ENCODE measurements around the gene SLC22A23. TPM values are rescaled to one million over a fixed set of nuclear protein-coding genes. Genes with fewer than 3 reads are reported as not detected.

SLC22A23 gene
- total RNA-seq, 1 donor from 2014 or later = 19.4 TPM

DNA sequence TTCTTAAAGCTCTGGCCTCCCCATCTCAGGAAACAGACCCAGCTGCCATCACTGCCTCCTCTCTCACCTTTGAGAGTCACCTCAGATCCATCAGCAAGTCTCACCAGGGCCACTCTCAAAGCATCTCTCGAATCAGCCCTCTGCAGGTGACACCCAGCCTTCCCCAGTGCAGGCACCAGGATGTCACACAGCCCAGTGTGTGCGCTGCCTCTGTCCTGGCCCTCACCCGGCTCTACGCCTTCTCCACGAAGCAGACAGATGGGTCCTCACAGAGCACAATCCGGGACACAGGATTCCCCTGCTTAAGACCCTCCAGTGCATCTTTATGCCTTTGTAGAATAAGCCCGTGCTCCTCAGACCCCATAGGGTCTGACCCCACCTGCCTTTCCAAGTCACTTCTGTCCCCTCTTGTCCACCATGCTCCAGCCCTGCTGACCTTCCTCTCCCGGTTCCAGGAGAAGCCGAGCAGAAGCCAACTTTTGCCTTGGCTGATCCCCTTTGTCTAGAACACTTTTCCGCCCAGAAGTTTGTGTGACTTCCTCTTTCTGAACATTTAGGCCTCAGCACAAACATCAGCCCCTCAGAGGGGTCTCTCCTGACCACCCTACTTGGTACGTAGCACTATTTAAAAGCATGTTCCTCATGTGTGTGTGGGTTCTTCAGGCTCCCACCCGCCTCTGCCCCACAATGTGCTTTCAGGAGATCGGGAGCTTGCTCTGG, 137.9 kb downstream of the SLC22A23 start:
- no peak for DNase-seq (ENCODE audit: low spot score, unreplicated experiment)
- Mint-ChIP-seq H3K27ac (no peak overlapping the region), H3K4me3 (ENCODE audit: low read depth) (no peak overlapping the region), H3K36me3 (ENCODE audit: insufficient read depth) (peaks cover 21% of the 10 kb centered on the region), H3K9me3 (ENCODE audit: low read depth) (no peaks in the 10 kb centered on the region), H3K27me3 (peaks cover 7% of the 10 kb centered on the region), H3K4me1 (ENCODE audit: low read depth) (no peaks in the 10 kb centered on the region)
- TF ChIP-seq CTCF (IDR thresholded peaks at IDR 0.05; ENCODE audit: unreplicated experiment) = no peak

GRCh38 chr6:3318226-3318625, 138.6 kb downstream of the SLC22A23 start:
- Mint-ChIP-seq H3K27ac (no peak overlapping the region), H3K36me3 (ENCODE audit: insufficient read depth) (peaks cover 19% of the 10 kb centered on the region)
- no peak for DNase-seq (ENCODE audit: low spot score, unreplicated experiment)

GRCh38 chr6:3317741-3318211, 139.1 kb downstream of the SLC22A23 start:
- H3K36me3 Mint-ChIP-seq (ENCODE audit: insufficient read depth) = peaks cover 17% of the 10 kb centered on the region
- DNase-seq (ENCODE audit: low spot score, unreplicated experiment) = no peak
- H3K27ac Mint-ChIP-seq = no peak overlapping the region
- no peaks in the 10 kb centered on the region for H3K9me3 Mint-ChIP-seq (ENCODE audit: low read depth)
- peaks cover 7% of the 10 kb centered on the region for H3K27me3 Mint-ChIP-seq
- no peak for TF ChIP-seq CTCF (IDR thresholded peaks at IDR 0.05; ENCODE audit: unreplicated experiment)
- no peak overlapping the region for H3K4me3 Mint-ChIP-seq (ENCODE audit: low read depth)
- no peaks in the 10 kb centered on the region for H3K4me1 Mint-ChIP-seq (ENCODE audit: low read depth)

More at GRCh38 chr6:3318226-3318625, 138.6 kb downstream of the SLC22A23 start:
- Mint-ChIP-seq H3K4me1 (ENCODE audit: low read depth) (no peaks in the 10 kb centered on the region), H3K27me3 (peaks cover 7% of the 10 kb centered on the region), H3K4me3 (ENCODE audit: low read depth) (no peak overlapping the region), H3K9me3 (ENCODE audit: low read depth) (no peaks in the 10 kb centered on the region)
- TF ChIP-seq CTCF (IDR thresholded peaks at IDR 0.05; ENCODE audit: unreplicated experiment) = no peak

GRCh38 chr6:3316818-3317217, 140.0 kb downstream of the SLC22A23 start:
- peaks cover 7% of the 10 kb centered on the region for H3K27me3 Mint-ChIP-seq
- H3K4me1 Mint-ChIP-seq (ENCODE audit: low read depth) = no peaks in the 10 kb centered on the region
- H3K9me3 Mint-ChIP-seq (ENCODE audit: low read depth) = no peaks in the 10 kb centered on the region
- no peak for TF ChIP-seq CTCF (IDR thresholded peaks at IDR 0.05; ENCODE audit: unreplicated experiment)
- H3K27ac Mint-ChIP-seq = no peak overlapping the region
- no peak overlapping the region for H3K4me3 Mint-ChIP-seq (ENCODE audit: low read depth)
- no peak for DNase-seq (ENCODE audit: low spot score, unreplicated experiment)
- H3K36me3 Mint-ChIP-seq (ENCODE audit: insufficient read depth) = peaks cover 15% of the 10 kb centered on the region

- Mint-ChIP-seq H3K4me1 (ENCODE audit: low read depth) (no peaks in the 10 kb centered on the region), H3K36me3 (ENCODE audit: insufficient read depth) (peaks cover 14% of the 10 kb centered on the region), H3K9me3 (ENCODE audit: low read depth) (no peaks in the 10 kb centered on the region), H3K4me3 (ENCODE audit: low read depth) (no peak overlapping the region), H3K27ac (no peak overlapping the region), H3K27me3 (peaks cover 7% of the 10 kb centered on the region)
- no peak for DNase-seq (ENCODE audit: low spot score, unreplicated experiment)
- TF ChIP-seq CTCF (IDR thresholded peaks at IDR 0.05; ENCODE audit: unreplicated experiment) = no peak
Measured at GRCh38 chr6:3316331-3316730, 140.5 kb downstream of the SLC22A23 start.
